Fibroblast of lung (primary cell): ENCODE measurements around the gene FTSJ1.

Experiments used
- EZH2 ChIP-seq: IDR thresholded peaks from 2 replicates; pipeline ENCODE4 v1.5.1; 2012; ENCODE audit warnings: low read length, control low read depth, mild to moderate bottlenecking; ENCODE audit errors: missing control alignments
- TF ChIP-seq, protein P1 (sequence below), 2 donors: IDR thresholded peaks in 1 of 2; conservative IDR thresholded peaks in 1 of 2; 1 replicate in 1 of 2; 2 replicates in 1 of 2; pipeline ENCODE4 v1.5.1; 2011 to 2012; ENCODE audit warnings: low read length in 2 of 2, control low read depth in 1 of 2, inconsistent platforms in 1 of 2, low read depth in 1 of 2, mild to moderate bottlenecking in 1 of 2

DNA sequence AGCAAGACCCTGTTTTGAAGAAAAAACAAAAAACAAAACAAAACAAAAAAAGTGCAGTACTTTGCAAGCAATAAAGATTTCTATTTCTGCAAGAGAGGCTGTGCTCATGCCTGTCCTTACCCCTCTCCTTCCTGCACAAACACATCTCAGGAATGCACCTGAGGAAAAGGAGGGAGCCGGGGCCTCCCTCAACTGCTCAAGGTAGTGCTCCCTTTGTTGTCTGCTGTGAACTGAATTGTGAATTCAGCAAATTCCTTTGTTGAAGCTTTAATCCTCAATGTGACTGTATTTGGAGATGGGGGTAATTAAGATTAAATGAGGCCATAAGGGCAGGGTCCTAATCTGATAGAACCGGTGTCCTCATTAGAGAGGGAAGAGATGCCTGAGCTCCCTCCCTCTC is 13.9 kb downstream of the FTSJ1 start:
- TF ChIP-seq, protein P1, sequence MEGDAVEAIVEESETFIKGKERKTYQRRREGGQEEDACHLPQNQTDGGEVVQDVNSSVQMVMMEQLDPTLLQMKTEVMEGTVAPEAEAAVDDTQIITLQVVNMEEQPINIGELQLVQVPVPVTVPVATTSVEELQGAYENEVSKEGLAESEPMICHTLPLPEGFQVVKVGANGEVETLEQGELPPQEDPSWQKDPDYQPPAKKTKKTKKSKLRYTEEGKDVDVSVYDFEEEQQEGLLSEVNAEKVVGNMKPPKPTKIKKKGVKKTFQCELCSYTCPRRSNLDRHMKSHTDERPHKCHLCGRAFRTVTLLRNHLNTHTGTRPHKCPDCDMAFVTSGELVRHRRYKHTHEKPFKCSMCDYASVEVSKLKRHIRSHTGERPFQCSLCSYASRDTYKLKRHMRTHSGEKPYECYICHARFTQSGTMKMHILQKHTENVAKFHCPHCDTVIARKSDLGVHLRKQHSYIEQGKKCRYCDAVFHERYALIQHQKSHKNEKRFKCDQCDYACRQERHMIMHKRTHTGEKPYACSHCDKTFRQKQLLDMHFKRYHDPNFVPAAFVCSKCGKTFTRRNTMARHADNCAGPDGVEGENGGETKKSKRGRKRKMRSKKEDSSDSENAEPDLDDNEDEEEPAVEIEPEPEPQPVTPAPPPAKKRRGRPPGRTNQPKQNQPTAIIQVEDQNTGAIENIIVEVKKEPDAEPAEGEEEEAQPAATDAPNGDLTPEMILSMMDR (conservative IDR thresholded peaks at IDR 0.05 in 1 of 2, IDR thresholded peaks at IDR 0.05 in 1 of 2; ENCODE audit: low read depth in 1 of 2, low read length in 2 of 2) = no peak
- TF ChIP-seq EZH2 = no peak
